ENCODE results near the gene FBLN2.

FBLN2 gene

DNA sequence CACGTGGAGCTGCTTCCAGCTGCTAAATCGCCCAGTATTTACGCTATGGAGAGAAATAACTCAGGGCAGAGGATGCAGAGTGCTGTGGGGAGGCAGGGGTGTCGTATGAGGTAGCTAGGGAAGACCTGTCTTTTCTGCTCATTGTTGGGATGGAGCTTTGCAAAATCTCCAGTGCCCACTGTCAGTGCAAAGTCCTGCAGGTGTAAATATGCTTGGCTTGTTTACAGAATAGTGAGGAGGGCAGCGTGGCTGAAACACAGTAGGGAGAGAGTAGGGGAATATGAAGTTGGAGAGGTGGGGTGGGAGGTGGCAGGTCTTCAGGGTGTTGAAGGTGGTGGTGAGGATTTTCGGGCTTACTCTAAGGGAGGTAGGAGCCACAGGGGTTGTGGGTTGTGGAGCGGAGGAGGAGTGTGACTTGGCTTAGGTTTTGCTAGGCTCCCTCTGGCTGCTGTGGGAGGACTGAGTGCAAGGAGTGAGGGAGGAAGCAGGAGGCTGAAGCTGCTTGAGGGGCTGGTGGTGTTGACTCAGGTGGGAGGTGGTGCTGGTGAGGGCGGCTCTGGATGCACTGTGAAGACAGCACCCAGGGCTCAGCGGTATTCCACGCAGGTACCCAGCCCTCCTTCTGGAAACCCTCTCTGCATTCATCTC is 125.7 kb downstream of the FBLN2 start:
- no peaks in the 10 kb centered on the region for H3K4me1 ChIP-seq (ENCODE audit: control insufficient read depth, low read depth, low read length)
- no peaks in the 10 kb centered on the region for H3K9me3 ChIP-seq (ENCODE audit: control insufficient read depth, low read depth, low read length)
- no peaks in the 10 kb centered on the region for H3K36me3 ChIP-seq (ENCODE audit: control insufficient read depth, low read depth, low read length)
- no peak overlapping the region for H3K9ac ChIP-seq (ENCODE audit: low read length)
- no peak overlapping the region for H3K27ac ChIP-seq (ENCODE audit: low read length)
- H3K4me3 ChIP-seq (ENCODE audit: low read length), result no peak overlapping the region
- no peaks in the 10 kb centered on the region for H3K27me3 ChIP-seq (ENCODE audit: control insufficient read depth, insufficient read depth, low read length)

- H3K27me3 ChIP-seq (ENCODE audit: control insufficient read depth, insufficient read depth, low read length), result no peaks in the 10 kb centered on the region
- H3K9me3 ChIP-seq (ENCODE audit: control insufficient read depth, low read depth, low read length), result no peaks in the 10 kb centered on the region
- no peaks in the 10 kb centered on the region for H3K36me3 ChIP-seq (ENCODE audit: control insufficient read depth, low read depth, low read length)
- no peak overlapping the region for H3K4me3 ChIP-seq (ENCODE audit: low read length)
- H3K27ac ChIP-seq (ENCODE audit: low read length), result no peak overlapping the region
- H3K9ac ChIP-seq (ENCODE audit: low read length), result no peak overlapping the region
- H3K4me1 ChIP-seq (ENCODE audit: control insufficient read depth, low read depth, low read length), result no peaks in the 10 kb centered on the region
These were observed 127.6 kb downstream of the FBLN2 start for GRCh38 chr3:13676356-13677017.

DNA sequence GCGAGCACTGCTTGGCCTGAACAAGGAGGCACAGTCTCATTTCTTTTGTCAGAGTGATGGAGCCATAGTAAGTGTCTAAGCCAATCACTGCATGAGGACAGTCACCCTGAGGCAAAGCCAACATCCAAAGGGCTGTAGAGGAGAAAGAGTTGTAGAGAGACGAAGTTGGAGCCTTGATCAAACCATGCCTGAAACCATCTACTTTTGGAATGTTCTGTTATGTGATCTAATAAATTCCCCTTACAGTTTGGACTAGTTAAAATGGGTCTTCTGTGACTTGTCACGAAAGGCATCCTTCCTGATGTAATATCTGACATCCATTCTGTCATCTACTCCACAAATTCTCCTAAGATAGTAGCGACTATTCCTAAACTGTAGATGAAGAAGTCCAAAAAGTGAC is 128.3 kb downstream of the FBLN2 start:
- H3K9ac ChIP-seq (ENCODE audit: low read length), result no peak overlapping the region
- H3K4me1 ChIP-seq (ENCODE audit: control insufficient read depth, low read depth, low read length), result no peaks in the 10 kb centered on the region
- H3K27ac ChIP-seq (ENCODE audit: low read length), result no peak overlapping the region
- H3K9me3 ChIP-seq (ENCODE audit: control insufficient read depth, low read depth, low read length), result no peaks in the 10 kb centered on the region
- H3K27me3 ChIP-seq (ENCODE audit: control insufficient read depth, insufficient read depth, low read length), result no peaks in the 10 kb centered on the region
- no peak overlapping the region for H3K4me3 ChIP-seq (ENCODE audit: low read length)
- no peaks in the 10 kb centered on the region for H3K36me3 ChIP-seq (ENCODE audit: control insufficient read depth, low read depth, low read length)

DNA sequence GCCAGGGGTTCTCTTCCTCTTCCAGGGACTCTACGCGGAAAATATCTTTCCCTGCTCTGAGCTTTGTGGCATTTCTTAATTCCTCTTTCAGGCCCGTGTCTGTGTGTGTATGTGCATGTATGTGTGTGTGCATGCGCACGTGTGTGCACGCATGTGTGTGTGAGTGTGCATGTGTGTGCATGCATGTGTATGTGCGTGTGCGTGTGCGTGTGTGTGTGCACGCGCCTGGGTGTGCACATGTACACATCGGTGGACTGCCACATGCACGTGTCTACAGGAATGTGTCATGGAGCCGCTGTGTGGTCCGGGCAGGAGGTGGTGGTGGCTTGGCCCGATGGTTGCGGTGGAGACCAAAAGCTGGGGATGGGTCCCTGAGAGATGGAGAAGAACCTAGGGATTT is 133.0 kb downstream of the FBLN2 start:
- no peak overlapping the region for H3K9ac ChIP-seq (ENCODE audit: low read length)
- H3K36me3 ChIP-seq (ENCODE audit: control insufficient read depth, low read depth, low read length), result no peaks in the 10 kb centered on the region
- H3K4me3 ChIP-seq (ENCODE audit: low read length), result no peak overlapping the region
- no peaks in the 10 kb centered on the region for H3K4me1 ChIP-seq (ENCODE audit: control insufficient read depth, low read depth, low read length)
- no peak overlapping the region for H3K27ac ChIP-seq (ENCODE audit: low read length)
- no peaks in the 10 kb centered on the region for H3K27me3 ChIP-seq (ENCODE audit: control insufficient read depth, insufficient read depth, low read length)
- H3K9me3 ChIP-seq (ENCODE audit: control insufficient read depth, low read depth, low read length), result no peaks in the 10 kb centered on the region

DNA sequence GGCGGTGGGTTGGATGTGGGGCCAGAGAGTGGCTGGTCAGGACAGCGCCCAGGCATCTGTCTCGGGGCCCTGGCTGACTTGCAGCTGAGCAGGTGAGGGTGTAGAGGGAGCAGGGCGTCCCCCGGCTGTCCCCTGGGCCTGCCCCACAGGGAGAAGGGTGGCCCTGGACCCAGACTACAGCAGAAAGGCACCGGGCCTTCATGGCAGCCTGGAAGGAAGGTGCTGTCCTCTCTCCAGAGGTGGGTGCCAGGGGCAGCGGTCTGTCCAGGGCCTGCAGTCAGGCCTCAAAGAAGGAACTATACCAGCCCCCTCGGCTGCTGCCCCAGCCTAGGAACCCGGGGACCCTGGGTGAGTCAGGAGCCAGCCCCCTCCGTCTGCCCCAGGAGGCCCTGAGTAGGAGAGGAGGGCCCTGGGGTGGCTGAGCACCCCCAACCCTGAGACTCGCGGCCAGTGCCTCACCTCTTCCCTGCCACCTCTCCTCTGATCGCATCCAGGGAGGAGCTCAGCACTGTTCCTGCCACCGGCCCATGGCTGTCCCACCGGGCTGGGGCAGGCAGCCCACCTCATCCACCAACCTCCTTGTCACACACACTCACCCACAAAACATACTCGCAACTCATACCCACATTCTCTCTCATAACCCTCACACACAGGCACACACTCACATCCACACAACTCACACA is 133.5 kb downstream of the FBLN2 start:
- no peak overlapping the region for H3K4me3 ChIP-seq (ENCODE audit: low read length)
- H3K9me3 ChIP-seq (ENCODE audit: control insufficient read depth, low read depth, low read length), result no peaks in the 10 kb centered on the region
- no peaks in the 10 kb centered on the region for H3K27me3 ChIP-seq (ENCODE audit: control insufficient read depth, insufficient read depth, low read length)
- peaks cover 4% of the 10 kb centered on the region for H3K4me1 ChIP-seq (ENCODE audit: control insufficient read depth, low read depth, low read length)
- H3K36me3 ChIP-seq (ENCODE audit: control insufficient read depth, low read depth, low read length), result no peaks in the 10 kb centered on the region
- H3K9ac ChIP-seq (ENCODE audit: low read length), result no peak overlapping the region
- H3K27ac ChIP-seq (ENCODE audit: low read length), result no peak overlapping the region

- H3K27ac ChIP-seq (ENCODE audit: low read length), result no peak overlapping the region
- H3K4me1 ChIP-seq (ENCODE audit: control insufficient read depth, low read depth, low read length), result peaks cover 9% of the 10 kb centered on the region
- no peaks in the 10 kb centered on the region for H3K27me3 ChIP-seq (ENCODE audit: control insufficient read depth, insufficient read depth, low read length)
- H3K4me3 ChIP-seq (ENCODE audit: low read length), result no peak overlapping the region
- H3K9ac ChIP-seq (ENCODE audit: low read length), result no peak overlapping the region
- H3K36me3 ChIP-seq (ENCODE audit: control insufficient read depth, low read depth, low read length), result no peaks in the 10 kb centered on the region
- no peaks in the 10 kb centered on the region for H3K9me3 ChIP-seq (ENCODE audit: control insufficient read depth, low read depth, low read length)
These were observed 134.4 kb downstream of the FBLN2 start for GRCh38 chr3:13683288-13683687.

DNA sequence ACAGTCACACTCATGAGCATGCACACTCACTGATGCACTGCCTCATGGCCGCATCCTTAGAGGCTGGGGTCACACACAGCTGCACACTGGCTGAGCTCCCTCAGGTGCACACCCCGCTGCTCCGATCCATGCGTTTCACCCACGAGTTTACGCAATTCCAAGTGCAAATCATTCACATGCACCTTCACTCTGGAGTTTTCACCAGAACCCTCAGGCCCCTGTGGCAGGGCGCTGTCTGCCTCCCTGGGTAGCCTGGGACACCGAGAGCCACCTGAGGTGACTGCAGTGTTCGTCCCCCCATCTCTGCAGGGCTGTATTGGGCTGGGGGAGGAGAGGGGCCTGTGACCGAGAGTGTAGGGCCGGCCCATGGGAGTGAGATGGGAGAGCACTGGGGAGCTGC is 134.8 kb downstream of the FBLN2 start:
- Histone ChIP-seq H3K4me3 (ENCODE audit: low read length) (no peak overlapping the region), H3K27ac (ENCODE audit: low read length) (no peak overlapping the region), H3K27me3 (ENCODE audit: control insufficient read depth, insufficient read depth, low read length) (no peaks in the 10 kb centered on the region), H3K9ac (ENCODE audit: low read length) (no peak overlapping the region), H3K4me1 (ENCODE audit: control insufficient read depth, low read depth, low read length) (peaks cover 9% of the 10 kb centered on the region), H3K9me3 (ENCODE audit: control insufficient read depth, low read depth, low read length) (no peaks in the 10 kb centered on the region), H3K36me3 (ENCODE audit: control insufficient read depth, low read depth, low read length) (no peaks in the 10 kb centered on the region)

DNA sequence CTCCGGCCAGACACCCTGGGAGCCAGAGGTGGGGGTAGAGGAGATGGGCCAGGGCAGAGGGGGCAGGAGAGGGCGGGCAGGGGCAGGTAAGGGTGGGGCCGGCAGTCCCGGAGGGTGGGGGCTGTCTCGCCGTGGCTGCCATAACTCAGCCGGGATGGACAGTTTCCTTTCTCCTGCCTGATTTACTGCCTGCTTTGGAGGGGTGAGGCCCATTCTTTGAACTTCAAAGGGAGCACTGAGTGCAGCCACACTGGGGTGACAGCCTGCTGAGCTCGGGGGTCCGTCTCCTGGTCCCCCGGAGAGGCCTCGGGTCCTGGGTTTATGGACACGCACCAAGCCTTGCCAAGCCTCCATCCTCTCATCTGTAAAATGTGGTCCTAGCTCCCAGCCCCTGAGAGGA is 135.4 kb downstream of the FBLN2 start:
- H3K4me3 ChIP-seq (ENCODE audit: low read length), result no peak overlapping the region
- no peaks in the 10 kb centered on the region for H3K27me3 ChIP-seq (ENCODE audit: control insufficient read depth, insufficient read depth, low read length)

DNA sequence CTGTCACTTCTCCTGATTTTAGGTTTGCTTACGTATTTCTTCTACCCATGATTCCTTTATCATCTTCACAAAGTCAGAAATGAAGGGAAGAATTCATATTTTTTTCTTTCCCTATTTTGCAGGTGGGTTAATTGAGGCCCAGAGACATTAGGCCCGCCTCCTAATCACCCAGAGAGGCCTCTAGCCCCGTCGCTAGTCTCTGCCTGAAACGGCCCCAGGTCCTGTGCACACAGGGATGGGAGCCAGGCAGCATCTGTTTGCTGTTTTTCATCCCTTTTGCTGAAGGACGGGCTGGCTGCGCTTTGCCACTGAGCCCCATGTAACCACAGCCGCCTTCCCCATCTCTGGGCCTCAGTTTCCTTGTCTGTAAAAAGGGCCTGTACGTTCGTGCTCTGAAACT is 135.9 kb downstream of the FBLN2 start:
- H3K4me3 ChIP-seq (ENCODE audit: low read length), result no peak overlapping the region
- H3K36me3 ChIP-seq (ENCODE audit: control insufficient read depth, low read depth, low read length), result no peaks in the 10 kb centered on the region
- H3K27me3 ChIP-seq (ENCODE audit: control insufficient read depth, insufficient read depth, low read length), result no peaks in the 10 kb centered on the region
- H3K4me1 ChIP-seq (ENCODE audit: control insufficient read depth, low read depth, low read length), result peaks cover 9% of the 10 kb centered on the region
- no peak overlapping the region for H3K27ac ChIP-seq (ENCODE audit: low read length)
- H3K9ac ChIP-seq (ENCODE audit: low read length), result no peak overlapping the region
- no peaks in the 10 kb centered on the region for H3K9me3 ChIP-seq (ENCODE audit: control insufficient read depth, low read depth, low read length)

More for the DNA sequence above, 135.4 kb downstream of the FBLN2 start:
- Histone ChIP-seq H3K9ac (ENCODE audit: low read length) (no peak overlapping the region), H3K9me3 (ENCODE audit: control insufficient read depth, low read depth, low read length) (no peaks in the 10 kb centered on the region), H3K36me3 (ENCODE audit: control insufficient read depth, low read depth, low read length) (no peaks in the 10 kb centered on the region), H3K4me1 (ENCODE audit: control insufficient read depth, low read depth, low read length) (peaks cover 9% of the 10 kb centered on the region), H3K27ac (ENCODE audit: low read length) (no peak overlapping the region)

GRCh38 chr3:13685721-13686120 is 136.8 kb downstream of the FBLN2 start:
- no peaks in the 10 kb centered on the region for H3K27me3 ChIP-seq (ENCODE audit: control insufficient read depth, insufficient read depth, low read length)
- no peak overlapping the region for H3K9ac ChIP-seq (ENCODE audit: low read length)
- no peak overlapping the region for H3K27ac ChIP-seq (ENCODE audit: low read length)
- H3K4me3 ChIP-seq (ENCODE audit: low read length), result no peak overlapping the region
- H3K9me3 ChIP-seq (ENCODE audit: control insufficient read depth, low read depth, low read length), result no peaks in the 10 kb centered on the region
- H3K36me3 ChIP-seq (ENCODE audit: control insufficient read depth, low read depth, low read length), result no peaks in the 10 kb centered on the region
- peaks cover 9% of the 10 kb centered on the region for H3K4me1 ChIP-seq (ENCODE audit: control insufficient read depth, low read depth, low read length)

GRCh38 chr3:13686367-13687160 is 137.6 kb downstream of the FBLN2 start:
- Histone ChIP-seq H3K4me1 (ENCODE audit: control insufficient read depth, low read depth, low read length) (peaks cover 9% of the 10 kb centered on the region), H3K27ac (ENCODE audit: low read length) (no peak overlapping the region), H3K27me3 (ENCODE audit: control insufficient read depth, insufficient read depth, low read length) (no peaks in the 10 kb centered on the region), H3K4me3 (ENCODE audit: low read length) (no peak overlapping the region), H3K9ac (ENCODE audit: low read length) (no peak overlapping the region), H3K9me3 (ENCODE audit: control insufficient read depth, low read depth, low read length) (no peaks in the 10 kb centered on the region), H3K36me3 (ENCODE audit: control insufficient read depth, low read depth, low read length) (no peaks in the 10 kb centered on the region)
